GM21423 (cell line): ENCODE results near the gene TLE2.
"Not testable (repeated sequence)": the region's sequence is repeated elsewhere in the genome, so short reads cannot be mapped to it uniquely, and the experiment has no call there.

Source experiments
- ATAC-seq: cut with Tn5 transposase; IDR thresholded peaks from one replicate; pipeline ENCODE4 v1.9.1; 2021; ENCODE audit warnings: mild to moderate bottlenecking, moderate library complexity; ENCODE audit not compliant: unreplicated experiment

TLE2 gene

DNA sequence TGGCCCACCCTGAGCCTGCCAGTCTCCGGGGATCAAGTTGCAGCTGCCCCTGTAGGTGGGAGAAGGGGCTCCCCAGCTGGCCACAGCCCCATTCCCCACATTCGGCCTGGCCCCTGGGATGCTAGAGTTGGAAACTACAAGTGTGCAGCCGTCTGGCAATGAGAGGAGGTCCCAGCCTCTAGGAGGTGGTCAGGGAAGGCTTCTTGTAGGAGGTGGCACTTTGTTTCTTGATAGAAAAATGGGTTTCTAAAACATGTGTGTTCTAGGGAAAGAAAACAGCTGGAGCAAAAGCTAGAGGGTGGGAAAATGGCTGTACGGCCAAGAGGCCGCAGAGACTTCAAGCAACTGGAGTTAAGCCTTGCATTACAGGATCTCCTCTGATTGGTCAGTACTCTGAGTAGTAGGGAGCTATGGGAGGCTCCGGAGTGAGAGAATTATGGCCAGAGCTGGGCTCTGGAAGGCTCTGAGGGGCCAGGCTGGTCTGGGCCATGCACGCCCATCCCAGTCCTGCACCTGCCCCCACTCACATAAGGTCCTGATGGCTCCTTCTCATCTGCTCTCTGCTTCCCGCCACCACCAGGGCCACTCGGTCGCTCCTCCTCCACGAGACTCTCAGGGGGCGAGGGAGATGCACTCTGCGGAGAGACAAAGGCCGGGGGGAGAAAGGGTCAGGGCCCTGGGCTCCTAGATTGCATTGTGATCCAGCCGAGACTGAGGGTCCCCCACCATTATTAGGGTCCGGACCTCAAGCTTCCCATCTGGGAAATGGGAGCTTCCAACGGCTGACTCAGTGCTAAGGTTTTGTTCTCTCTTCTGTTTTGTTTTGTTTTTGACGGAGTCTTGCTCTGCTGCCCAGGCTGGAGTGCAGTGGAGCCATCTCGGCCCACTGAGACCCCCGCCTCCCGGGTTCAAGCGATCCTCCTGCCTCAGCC, 13.7 kb downstream of the TLE2 start:
- ATAC-seq = no peak

DNA sequence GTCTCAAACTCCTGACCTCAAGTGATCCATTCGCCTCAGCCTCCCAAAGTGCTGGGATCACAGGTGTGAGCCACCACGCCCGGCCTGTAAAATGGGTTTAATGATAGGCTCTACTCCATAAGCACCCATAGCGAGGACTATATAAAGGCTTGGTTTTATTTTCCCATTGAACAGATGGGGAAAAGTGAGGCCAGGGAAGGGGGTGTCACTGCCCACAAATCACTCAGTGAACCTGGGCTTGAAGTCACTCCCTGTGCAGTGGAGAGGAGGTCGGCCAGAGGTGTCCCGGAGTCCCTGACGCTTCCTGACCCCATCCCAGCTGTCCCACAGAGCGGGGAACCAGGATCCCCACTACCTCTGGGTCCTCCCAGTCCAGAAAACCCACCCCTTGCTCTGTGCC, 14.9 kb downstream of the TLE2 start:
- no peak for ATAC-seq

DNA sequence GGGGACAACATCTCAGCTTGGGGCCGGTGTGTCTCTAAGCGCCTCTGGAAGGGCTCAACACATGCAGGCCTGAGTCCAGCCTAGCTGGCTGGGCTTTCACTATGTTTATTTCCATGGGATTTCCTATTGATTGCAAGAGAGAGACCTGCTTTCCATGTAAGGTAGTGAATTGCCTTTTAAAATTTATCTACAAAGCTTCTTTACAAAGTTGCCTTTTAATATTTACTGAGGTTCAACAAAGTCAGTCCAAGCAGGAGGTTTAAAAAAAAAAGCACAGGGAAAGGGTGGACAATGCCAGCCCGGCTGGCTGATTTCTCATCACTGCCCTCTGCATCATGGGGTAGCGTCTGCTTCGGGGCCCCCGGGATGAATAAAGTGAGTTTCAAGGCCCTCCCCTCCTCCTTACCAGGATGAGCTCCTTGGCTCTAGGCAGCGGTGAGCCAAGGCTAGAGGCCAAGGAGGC, 15.8 kb downstream of the TLE2 start:
- ATAC-seq = no peak

DNA sequence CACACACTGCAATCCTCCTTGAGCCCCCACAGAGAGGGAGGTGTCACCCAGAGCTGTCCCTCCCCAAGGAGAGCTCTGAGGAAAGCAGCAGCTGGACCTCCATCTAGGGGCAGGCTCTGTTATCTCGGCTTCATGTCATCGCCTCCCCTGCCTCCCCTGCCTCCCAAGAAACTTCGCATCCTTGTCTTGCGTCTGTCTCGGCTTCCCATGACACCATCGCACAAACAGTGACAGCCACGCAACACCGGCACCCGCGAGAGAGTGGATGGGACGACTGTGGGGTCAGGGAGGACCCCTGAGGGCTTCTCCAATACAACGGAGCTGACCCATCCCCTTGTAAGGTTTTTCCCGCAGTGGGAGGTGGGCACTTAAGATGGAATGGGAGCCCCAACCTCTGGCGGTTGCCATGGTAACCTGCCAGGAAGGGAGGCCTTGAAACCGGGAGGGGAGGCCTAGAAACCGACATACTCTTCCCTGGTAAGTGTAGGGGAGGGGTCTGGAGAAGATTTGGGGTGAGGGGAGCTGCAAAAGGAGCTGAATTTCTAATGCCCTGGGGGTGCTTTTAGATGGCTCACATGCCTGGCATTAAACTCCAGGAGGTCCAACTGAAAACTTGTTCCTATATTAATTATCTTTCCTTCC, 16.3 kb downstream of the TLE2 start:
- ATAC-seq = no peak

DNA sequence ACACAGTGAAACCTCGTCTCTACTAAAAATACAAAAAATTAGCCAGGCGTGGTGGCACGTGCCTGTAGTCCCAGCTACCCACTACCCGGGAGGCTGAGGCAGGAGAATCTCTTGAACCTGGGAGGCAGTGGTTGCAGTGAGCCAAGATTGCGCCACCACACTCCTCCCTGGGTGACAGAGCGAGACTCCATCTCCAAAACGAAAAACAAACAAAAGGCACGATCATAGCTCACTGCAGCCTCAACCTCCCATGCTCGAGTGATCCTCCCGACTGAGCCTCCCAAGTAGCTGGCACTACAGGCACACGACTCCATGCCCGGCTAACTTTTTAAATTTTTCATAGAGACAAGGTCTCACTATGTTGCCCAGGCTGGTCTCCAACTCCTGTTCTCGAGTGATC, 17.0 kb downstream of the TLE2 start:
- ATAC-seq = not testable (repeated sequence)

DNA sequence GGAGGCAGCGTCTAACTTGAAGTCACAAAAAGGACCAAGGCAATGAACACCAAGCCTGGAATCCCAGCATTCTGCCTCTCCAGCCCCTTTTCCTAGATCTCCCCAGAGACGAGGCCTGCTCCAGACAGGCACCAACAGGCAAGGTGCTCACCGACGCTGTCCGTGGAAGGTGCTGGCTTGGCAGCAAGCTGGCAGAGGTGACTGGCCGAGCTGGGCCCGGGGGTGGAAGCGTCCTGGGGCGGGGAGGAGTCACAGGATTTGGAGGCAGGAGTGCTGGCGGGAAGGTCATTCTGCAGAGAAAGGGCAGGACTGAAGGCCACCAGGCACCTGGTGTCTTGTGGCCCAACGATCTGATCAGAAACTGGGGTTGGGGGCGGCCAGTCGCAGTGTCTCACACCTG, 18.2 kb downstream of the TLE2 start:
- no peak for ATAC-seq

DNA sequence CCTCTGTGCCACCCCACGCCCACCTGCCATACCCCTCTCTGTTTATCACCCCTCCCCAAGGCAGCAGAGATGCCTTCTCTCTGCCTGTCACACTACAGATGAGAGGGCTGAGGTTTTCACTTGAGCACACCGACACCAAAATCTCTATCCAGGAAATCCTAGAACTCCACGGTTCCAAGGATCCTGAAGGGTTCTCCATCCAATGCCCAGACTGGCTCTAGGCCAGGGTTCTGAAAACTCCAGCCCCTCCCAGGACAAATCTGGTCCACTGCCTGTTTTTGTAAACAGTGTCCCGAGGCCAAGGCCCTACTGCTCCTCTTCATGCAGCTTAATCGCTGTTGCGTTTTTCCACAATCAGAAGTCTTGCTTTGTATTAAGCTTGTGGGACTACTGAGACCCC, 20.1 kb downstream of the TLE2 start:
- no peak for ATAC-seq

DNA sequence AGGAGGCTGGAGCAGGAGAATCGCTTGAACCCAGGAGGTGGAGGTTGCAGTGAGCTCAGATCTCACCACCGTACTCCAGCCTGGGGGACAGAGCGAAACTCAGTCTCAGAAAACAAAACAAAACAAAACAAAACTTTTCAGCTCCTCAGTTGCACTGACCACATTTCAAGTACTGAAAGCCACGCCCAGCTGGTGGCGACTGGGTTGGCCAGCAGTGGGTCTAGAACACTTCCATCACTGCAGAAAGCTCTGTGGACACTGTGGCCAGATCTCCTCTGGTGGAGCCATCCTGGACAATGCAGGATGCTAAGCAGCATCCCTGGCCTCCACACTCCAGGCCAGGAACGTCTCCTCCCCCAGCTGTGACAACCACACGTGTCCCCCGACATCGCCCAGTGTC, 21.1 kb downstream of the TLE2 start:
- ATAC-seq = no peak

DNA sequence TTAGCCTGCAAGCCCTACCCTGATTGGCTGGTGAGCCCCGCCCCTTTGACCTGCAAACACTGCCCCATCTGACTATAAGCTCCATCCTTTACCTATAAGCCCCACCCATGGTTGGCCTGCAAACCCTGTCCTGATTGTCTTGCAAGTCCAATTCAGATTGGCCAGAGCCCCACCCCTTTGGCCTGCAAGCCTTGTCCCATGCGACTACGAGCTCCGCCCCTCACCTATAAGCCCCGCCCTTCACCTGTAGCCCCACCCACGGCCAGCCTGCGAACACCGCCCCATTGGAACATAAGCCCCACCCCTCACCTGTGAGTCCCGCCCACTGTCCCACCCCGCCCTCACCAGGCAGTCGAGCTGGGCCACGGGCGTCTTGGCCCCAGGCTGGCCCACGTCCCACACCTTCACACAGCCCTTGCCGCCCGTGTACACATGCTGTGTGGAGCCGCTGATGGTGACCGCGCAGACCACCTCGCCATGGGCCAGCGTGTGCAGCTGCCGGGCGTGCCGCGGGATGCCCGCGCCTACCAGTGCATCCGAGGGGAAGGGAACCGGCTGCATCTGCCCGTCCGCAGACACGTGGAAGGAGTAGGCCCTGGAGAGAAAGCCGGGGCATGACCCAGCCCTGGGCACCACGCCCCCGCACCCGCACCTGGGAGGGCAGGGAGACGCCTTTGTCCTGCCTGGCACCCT, 22.9 kb downstream of the TLE2 start:
- ATAC-seq = no peak

DNA sequence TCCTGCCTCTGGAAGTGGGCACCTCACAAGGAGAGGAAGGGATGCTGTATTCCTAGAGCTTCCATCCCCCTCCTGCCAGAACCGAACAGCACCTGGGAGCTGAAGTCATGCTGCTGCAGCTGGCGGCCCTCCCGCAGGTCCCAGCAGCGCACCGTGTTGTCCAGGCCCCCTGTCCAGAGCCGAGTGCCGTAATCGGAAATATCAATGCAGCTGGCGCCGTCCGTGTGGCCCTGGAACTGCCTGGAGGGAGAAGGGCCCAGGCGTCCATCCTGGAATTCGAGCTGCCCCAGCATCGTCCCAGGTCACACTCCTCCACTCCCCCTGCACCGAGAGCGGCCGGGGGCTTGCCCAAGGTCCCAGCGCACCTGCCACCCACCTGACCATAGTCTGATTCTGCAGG, 23.7 kb downstream of the TLE2 start:
- ATAC-seq = no peak

DNA sequence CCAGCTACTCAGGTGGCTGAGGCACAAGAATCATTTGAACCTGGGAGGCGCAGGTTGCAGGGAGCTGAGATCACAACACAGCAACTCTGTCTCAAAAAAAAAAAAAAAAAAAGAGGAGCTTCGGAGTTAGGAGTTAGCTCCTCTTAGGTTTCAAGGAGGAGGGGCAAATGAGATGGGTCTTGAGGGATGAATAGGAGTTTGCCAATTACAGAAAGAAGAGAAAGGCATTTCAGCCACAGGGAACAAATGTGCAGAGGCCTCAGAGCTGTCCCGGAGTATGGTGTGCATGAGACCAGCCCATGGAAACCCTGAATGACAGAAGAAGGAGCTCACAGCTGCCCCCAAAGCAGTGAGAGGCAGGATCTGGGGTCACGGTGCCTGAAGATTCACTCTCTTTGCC, 24.6 kb downstream of the TLE2 start:
- ATAC-seq = no peak

DNA sequence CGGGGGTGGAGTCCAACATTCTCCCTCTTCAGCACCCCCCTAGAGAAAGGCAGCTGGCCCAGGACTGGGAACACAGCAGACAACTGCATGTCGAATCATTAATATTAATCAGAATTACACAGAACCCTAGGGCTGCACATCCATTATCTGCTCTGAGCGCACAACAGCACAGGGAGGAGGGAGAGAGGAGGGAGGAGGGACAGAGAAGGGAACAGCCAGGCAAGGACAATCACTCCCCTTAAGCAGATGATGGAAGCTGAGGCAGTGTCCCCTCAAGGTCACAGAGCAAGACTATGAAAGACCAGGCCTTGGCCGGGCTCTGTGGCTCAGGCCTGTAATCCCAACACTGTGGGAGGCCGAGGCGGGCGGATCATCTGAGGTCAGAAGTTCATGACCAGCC, 26.0 kb downstream of the TLE2 start:
- no peak for ATAC-seq

DNA sequence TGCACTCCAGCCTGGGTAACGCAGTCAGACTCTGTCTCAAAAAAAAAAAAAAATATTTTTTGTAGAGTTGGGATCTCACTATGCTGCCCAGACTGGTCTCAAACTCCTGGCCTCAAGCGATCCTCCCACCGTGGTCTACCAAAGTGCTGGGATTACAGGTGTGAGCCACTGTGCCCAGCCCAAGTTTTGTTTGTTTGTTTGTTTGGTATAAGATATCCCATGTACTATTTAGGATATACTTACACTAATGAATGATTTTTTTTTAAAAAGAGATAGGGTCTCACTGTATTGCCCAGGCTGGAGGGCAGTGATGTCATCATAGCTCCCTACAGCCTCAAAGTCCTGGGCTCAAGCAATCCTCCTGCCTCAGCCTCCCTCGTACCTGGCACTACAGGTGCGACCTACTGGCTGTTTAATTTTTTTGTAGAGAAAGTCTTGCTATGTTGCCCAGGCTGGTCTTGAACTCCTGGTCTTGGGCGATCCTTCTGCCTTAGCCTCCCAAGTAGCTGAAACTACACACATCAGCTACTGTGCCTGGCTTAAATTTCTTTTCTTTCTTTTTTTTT, 27.8 kb downstream of the TLE2 start:
- no peak for ATAC-seq

DNA sequence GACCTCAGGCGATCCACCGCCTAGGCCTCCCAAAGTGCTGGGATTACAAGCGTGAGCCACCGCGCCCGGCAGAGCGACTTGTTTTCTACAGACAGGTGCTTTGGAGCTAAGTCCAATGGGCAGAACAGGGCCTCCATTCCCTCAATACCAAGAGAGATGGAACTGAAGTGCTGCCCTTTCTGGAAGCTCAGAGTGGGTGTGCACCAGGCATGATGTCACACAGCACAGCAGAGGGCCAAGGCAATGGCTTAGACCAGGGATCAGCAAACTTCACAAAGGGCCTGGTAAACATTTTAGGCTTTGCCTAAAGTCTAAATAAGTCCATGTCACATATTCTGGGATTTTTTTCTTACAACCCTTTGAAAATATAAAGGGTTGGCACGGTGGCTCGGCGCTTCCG, 30.4 kb downstream of the TLE2 start:
- ATAC-seq = no peak

DNA sequence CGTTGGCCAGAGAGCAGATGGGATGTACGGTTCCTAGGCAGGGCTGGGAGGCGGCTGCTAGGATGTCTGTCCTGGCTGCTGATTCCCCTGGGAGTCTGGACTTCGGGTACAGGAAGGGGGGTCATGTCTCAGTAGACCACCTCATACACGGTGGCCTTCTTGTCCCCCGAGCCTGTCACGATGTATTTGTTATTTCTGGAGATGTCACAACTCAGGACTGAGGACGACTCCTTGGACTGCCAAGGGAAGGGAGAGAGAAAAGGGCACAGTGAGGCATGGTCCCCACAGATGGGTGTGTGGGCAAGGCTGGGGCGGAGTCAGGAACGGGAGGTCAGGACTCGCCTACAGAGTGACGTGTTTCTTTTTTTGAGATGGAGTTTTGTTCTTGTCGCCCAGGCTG, 31.4 kb downstream of the TLE2 start:
- ATAC-seq = no peak

DNA sequence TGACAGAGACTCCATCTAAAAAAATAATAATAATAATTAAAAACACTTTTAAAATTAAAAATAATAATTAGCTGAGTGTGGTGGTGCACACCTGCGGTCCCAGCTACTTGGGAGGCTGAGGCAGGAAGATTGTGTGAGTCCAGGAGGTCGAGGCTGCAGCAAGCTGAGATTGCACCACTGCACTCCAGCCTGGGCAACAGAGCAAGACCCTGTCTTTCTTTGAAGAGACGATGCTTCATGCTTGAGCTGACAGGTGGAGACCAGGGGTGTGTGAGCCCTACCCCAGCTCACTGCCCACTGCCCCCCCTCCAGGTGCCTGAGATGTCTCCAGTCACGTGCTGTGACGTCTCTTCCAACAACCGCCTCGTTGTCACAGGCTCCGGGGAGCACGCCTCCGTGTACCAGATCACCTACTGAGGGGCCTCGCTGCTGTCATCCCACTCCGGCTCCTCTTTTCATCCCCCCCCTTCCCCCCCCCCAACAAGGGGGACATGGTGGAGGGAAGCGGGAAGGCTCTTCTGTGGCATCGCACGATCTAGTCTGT, 34.4 kb downstream of the TLE2 start:
- ATAC-seq = no peak

DNA sequence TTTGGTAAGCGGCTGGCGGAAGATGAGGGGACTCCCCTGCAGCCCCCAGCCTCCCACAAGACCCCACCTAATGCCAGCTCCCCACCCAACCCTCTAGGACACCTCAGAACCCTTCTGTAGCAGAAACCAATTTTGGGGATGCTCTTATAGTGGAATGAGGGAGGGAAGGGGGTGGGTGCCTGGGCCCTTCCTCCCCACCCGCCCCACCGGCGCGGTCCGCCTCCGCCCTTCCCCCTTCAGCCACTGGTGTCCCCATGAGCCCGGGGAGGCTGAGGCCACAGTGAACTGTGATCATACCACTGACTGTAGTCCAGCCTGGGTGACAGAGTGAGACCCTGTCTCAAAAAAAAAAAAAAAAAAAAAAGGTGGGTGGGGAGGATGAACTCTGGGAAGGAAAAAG, 35.5 kb downstream of the TLE2 start:
- no peak for ATAC-seq

DNA sequence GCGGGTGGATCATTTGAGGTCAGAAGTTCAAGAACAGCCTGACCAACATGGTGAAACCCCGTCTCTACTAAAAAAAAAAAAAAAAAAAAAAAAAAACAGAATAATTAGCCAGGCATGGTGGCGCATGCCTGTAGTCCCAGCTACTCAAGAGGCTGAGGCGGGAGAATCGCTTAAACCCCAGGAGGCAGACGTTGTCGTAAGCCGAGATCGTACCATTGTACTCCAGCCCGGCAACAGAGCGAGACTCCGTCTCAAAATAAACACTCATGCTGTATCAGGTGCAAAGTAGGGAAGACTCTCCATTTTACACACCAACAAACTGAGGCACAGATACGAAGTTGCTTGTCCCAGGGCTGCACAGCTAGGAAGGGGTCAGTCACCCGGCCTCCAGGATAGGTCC, 36.1 kb downstream of the TLE2 start:
- ATAC-seq = no peak

DNA sequence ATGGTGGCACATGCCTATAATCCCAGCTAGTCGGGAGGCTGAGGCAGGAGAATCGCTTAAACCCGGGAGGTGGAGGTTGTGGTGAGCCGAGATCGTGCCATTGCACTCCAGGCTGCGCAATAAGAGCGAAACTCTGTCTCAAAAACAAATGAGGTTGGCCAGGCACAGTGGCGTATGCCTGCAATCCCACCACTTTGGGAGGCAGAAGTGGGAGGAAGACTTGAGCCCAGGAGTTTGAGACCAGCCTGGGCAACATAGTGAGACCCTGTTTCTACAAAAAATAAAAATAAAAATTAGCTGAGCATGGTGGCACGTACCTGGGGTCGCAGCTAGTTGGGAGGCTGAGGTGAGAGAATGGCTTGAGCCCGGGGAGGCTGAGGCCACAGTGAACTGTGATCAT, 36.7 kb downstream of the TLE2 start:
- not testable (repeated sequence) for ATAC-seq

DNA sequence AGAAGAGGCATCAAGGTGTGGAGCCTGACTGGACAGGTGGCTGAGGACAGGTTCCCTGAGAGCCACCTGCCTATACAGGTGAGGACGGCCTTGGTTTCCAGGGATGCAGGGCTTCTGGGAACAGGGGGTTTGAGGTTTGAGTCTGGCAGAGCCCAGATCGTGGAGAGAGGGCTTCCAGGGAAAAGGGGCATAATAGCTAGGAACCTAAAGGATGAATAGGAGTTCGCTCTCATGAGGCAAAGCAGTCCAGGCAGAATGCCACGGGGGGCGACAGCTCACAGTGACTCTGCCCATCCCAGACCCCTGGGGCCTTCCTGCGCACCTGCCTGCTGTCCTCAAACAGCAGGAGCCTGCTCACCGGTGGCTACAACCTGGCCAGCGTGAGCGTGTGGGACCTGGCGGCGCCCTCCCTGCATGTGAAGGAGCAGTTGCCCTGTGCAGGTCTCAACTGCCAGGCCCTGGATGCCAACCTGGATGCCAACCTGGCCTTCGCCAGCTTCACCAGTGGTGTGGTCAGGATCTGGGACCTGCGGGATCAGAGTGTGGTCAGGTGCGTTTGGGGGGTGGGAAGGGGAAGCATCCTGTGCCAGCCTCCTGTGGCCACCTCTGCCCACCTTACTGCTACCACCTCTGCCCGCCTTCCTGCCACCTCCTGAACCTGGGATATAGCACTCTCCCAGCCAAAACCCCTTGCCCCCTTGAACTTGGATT, 39.7 kb downstream of the TLE2 start:
- ATAC-seq = no peak

DNA sequence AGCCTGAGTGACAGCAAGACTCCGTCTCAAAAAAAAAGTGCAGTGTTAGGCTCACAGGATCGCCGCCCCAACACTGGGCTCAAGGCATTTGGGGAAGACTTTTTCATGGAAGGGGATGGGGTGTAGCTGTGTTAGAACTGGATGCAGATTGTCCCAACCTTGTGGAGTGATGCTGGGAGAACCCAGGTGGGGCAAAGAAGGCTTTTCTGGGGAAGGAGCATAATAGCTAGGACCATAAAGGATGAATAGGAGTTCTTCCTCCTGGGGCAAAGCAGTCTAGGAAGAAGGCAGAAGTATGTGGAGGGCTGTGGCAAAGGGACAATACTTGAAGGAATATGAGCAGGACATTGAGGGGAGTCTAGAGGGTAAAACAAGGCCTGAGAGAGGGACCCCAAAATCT, 40.5 kb downstream of the TLE2 start:
- no peak for ATAC-seq
